ENCODE measurements around the gene LIPI.

DNA sequence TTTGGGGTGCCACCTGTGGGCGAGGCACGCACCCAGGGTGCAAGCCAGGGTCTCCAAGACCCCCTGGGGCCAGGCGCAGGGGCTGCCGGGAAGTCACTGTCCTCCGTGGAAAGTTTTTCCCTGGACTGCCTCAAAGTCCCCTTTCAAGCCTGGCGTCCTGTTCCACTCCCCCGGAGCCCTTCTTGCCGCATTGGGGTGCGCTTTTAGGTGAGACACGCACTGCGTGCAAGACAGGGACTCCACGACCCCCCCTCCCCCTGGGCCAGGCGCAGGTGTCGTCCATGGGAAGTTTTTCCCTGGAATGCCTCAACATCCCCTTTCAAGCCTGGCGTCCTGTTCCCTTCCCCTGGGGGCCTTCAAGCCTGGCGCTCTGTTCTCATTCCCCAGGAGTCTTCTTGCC is 137.1 kb downstream of the LIPI start:
- no peak for TF ChIP-seq EZH2phosphoT487 (IDR thresholded peaks at IDR 0.05; ENCODE audit: insufficient read depth, low read depth)
- TF ChIP-seq EZH2 (IDR thresholded peaks at IDR 0.05; ENCODE audit: insufficient read depth, poor library complexity, severe bottlenecking), result no peak

All from GM23248 (cell line).